Vagina (tissue), 2 donors: ENCODE data around the gene ADCY7. TPM values are rescaled to one million over a fixed set of nuclear protein-coding genes. Genes with fewer than 3 reads are reported as not detected.

Experiments used
- DNase-seq, 2 donors: peaks; one replicate each; pipeline ENCODE4 v3.0.0-alpha.2; 2017; ENCODE audit errors: extremely low spot score in 2 of 2
- H3K27ac ChIP-seq: fragments of 200-600 bp; sonication (generic); one replicate; pipeline ENCODE4 v1.5.1; 2019
- H3K27me3 ChIP-seq: fragments of 200-600 bp; sonication (generic); one replicate; pipeline ENCODE4 v1.5.1; 2019
- H3K36me3 ChIP-seq, 2 donors: fragments of 200-600 bp; sonication (generic); one replicate each; pipeline ENCODE4 v1.5.1; 2017 to 2019
- H3K4me1 ChIP-seq: fragments of 200-600 bp; sonication (generic); one replicate; pipeline ENCODE4 v1.5.1; 2019
- H3K4me3 ChIP-seq, 2 donors: fragments of 200-600 bp; sonication (generic); 1 replicate in 1 of 2; 2 replicates in 1 of 2; pipeline ENCODE4 v1.5.1; 2016 to 2019
- H3K9me3 ChIP-seq: fragments of 200-600 bp; sonication (generic); one replicate; pipeline ENCODE4 v1.5.1; 2019
- CTCF ChIP-seq, 3 experiments: fragments of 450-650 bp in 2 of 3; fragments of 200-600 bp in 1 of 3; sonication (generic) in 1 of 3; IDR thresholded peaks; one replicate each; pipeline ENCODE4 v1.5.1; 2017 to 2019; ENCODE audit warnings: antibody characterized with exemption in 3 of 3, mild to moderate bottlenecking in 2 of 3, moderate library complexity in 2 of 3
- POLR2A ChIP-seq, 2 donors: fragments of 450-650 bp; IDR thresholded peaks; one replicate each; pipeline ENCODE4 v1.6.1; 2017; ENCODE audit warnings: antibody characterized with exemption in 2 of 2, mild to moderate bottlenecking in 2 of 2, moderate library complexity in 2 of 2
- POLR2AphosphoS5 ChIP-seq, 2 donors: sonication (generic); formaldehyde crosslinking; IDR thresholded peaks; one replicate each; pipeline ENCODE4 v1.9.0; 2017; ENCODE audit warnings: antibody characterized with exemption in 2 of 2, mild to moderate bottlenecking in 2 of 2, low read depth in 1 of 2; ENCODE audit not compliant: insufficient read depth in 1 of 2
- intact Hi-C: fragments of 100-400 bp; cut with DNase I; formaldehyde crosslinking; loops from one replicate; pipeline ENCODE4 v1.15.1; 2023
- total RNA-seq: library from RNA; depleted of rRNA; stranded (reverse); fragments of >200 nt; gene quantifications from one replicate; pipeline ENCODE4 v1.2.3, GENCODE V29; 2016

Gene ADCY7
- total RNA-seq, 1 donor from 2014 or later, result 18.9 TPM

GRCh38 chr16:50271148-50272041, 5.0 kb downstream of the ADCY7 start:
- no peaks in the 10 kb centered on the region for H3K36me3 ChIP-seq
- H3K4me1 ChIP-seq, result peaks cover 17% of the 10 kb centered on the region
- no peak overlapping the region for H3K4me3 ChIP-seq
- no peaks in the 10 kb centered on the region for H3K27me3 ChIP-seq
- no peak overlapping the region for H3K27ac ChIP-seq
- H3K9me3 ChIP-seq, result no peaks in the 10 kb centered on the region
- intact Hi-C loops, result no loop called here
- TF ChIP-seq POLR2A (IDR thresholded peaks at IDR 0.05) (no peak), CTCF (IDR thresholded peaks at IDR 0.05) (no peak), POLR2AphosphoS5 (IDR thresholded peaks at IDR 0.05; ENCODE audit: insufficient read depth in 1 of 2, low read depth in 1 of 2) (no peak)
- no peak for DNase-seq

- DNase-seq, result no peak
- H3K27me3 ChIP-seq, result no peaks in the 10 kb centered on the region
- H3K27ac ChIP-seq, result no peak overlapping the region
- no peak for TF ChIP-seq POLR2AphosphoS5 (IDR thresholded peaks at IDR 0.05; ENCODE audit: insufficient read depth in 1 of 2, low read depth in 1 of 2)
- no peak for TF ChIP-seq CTCF (IDR thresholded peaks at IDR 0.05)
- TF ChIP-seq POLR2A (IDR thresholded peaks at IDR 0.05), result no peak
- peaks cover 10% of the 10 kb centered on the region for H3K4me1 ChIP-seq
- no peaks in the 10 kb centered on the region for H3K9me3 ChIP-seq
- intact Hi-C loops, result no loop called here
- no peak overlapping the region for H3K4me3 ChIP-seq
- no peaks in the 10 kb centered on the region for H3K36me3 ChIP-seq
Measured at GRCh38 chr16:50272111-50272571, 5.8 kb downstream of the ADCY7 start.

- no peak overlapping the region for H3K27ac ChIP-seq
- DNase-seq, result no peak
- no peak overlapping the region for H3K4me3 ChIP-seq
- H3K27me3 ChIP-seq, result no peaks in the 10 kb centered on the region
- no peaks in the 10 kb centered on the region for H3K9me3 ChIP-seq
- intact Hi-C loops, result no loop called here
- TF ChIP-seq CTCF (IDR thresholded peaks at IDR 0.05) (no peak), POLR2AphosphoS5 (IDR thresholded peaks at IDR 0.05; ENCODE audit: insufficient read depth in 1 of 2, low read depth in 1 of 2) (no peak), POLR2A (IDR thresholded peaks at IDR 0.05) (no peak)
- H3K36me3 ChIP-seq, result no peaks in the 10 kb centered on the region
- peaks cover 4% of the 10 kb centered on the region for H3K4me1 ChIP-seq
Measured at GRCh38 chr16:50272687-50273381, 6.5 kb downstream of the ADCY7 start.

GRCh38 chr16:50273382-50273690, 7.0 kb downstream of the ADCY7 start:
- intact Hi-C loops, result no loop called here
- Histone ChIP-seq H3K27me3 (no peaks in the 10 kb centered on the region), H3K4me3 (no peak overlapping the region), H3K36me3 (no peaks in the 10 kb centered on the region), H3K27ac (no peak overlapping the region), H3K4me1 (peaks cover 4% of the 10 kb centered on the region), H3K9me3 (no peaks in the 10 kb centered on the region)
- DNase-seq, result no peak
- TF ChIP-seq POLR2AphosphoS5 (IDR thresholded peaks at IDR 0.05; ENCODE audit: insufficient read depth in 1 of 2, low read depth in 1 of 2) (no peak), POLR2A (IDR thresholded peaks at IDR 0.05) (no peak), CTCF (IDR thresholded peaks at IDR 0.05) (no peak)
